HEK293 (cell line): Measurements from ENCODE around the gene UCN2.

Source experiments
- CTCF ChIA-PET: fragments of 350-600 bp; formaldehyde crosslinking; extraction: SDS; loops from one replicate; lab custom pipeline; 2021; ENCODE audit warnings: antibody characterized with exemption; lab: Yijun Ruan, JAX
- POLR2A ChIA-PET: fragments of 300-600 bp; formaldehyde crosslinking; extraction: SDS; loops from one replicate; lab custom pipeline; 2020; ENCODE audit warnings: antibody characterized with exemption, inconsistent platforms; lab: Yijun Ruan, JAX
- H3K27ac ChIP-seq: fragments of 200-500 bp; sonication (Bioruptor generic); 2 replicates; pipeline ENCODE4 v1.5.1; 2014; ENCODE audit warnings: low read depth, low read length, control low read depth, inconsistent platforms; ENCODE audit errors: extremely low read depth
- H3K36me3 ChIP-seq, 2 experiments: fragments of 200-500 bp in 1 of 2; sonication (Bioruptor generic) in 1 of 2; 1 replicate in 1 of 2; 2 replicates in 1 of 2; pipeline ENCODE4 v1.5.1; 2014 to 2017; ENCODE audit warnings: inconsistent platforms in 2 of 2, low read length in 2 of 2; ENCODE audit not compliant: control insufficient read depth in 2 of 2, insufficient read depth in 1 of 2
- H3K4me1 ChIP-seq: fragments of 200-500 bp; sonication (Bioruptor generic); 2 replicates; pipeline ENCODE4 v1.5.1; 2014; ENCODE audit warnings: mild to moderate bottlenecking, low read length, inconsistent platforms; ENCODE audit not compliant: control insufficient read depth, insufficient read depth
- H3K4me3 ChIP-seq: 2 replicates; pipeline ENCODE4 v1.5.1; 2011; ENCODE audit warnings: low read depth, mild to moderate bottlenecking, control low read depth, low read length, moderate library complexity
- H3K9me3 ChIP-seq: fragments of 200-500 bp; sonication (Bioruptor generic); 2 replicates; pipeline ENCODE4 v1.5.1; 2014; ENCODE audit warnings: low read depth, low read length, inconsistent platforms; ENCODE audit not compliant: control insufficient read depth, insufficient read depth
- ELK4 ChIP-seq: IDR thresholded peaks from 2 replicates; pipeline ENCODE4 v1.6.1; 2011; ENCODE audit warnings: mild to moderate bottlenecking, low read depth, low read length, borderline replicate concordance
- KLF7 ChIP-seq: fragments of 450-650 bp; formaldehyde crosslinking; IDR thresholded peaks from 2 replicates; pipeline ENCODE4 v1.5.1; 2016; ENCODE audit warnings: missing biosample characterization, missing genetic modification characterization, borderline replicate concordance
- MYNN ChIP-seq: fragments of 450-650 bp; formaldehyde crosslinking; IDR thresholded peaks from 2 replicates; pipeline ENCODE4 v1.5.1; 2016; ENCODE audit warnings: missing biosample characterization, missing genetic modification characterization, borderline replicate concordance
- PRDM4 ChIP-seq: fragments of 450-650 bp; formaldehyde crosslinking; IDR thresholded peaks from 2 replicates; pipeline ENCODE4 v1.5.1; 2017; ENCODE audit warnings: missing biosample characterization, missing genetic modification characterization
- ZNF114 ChIP-seq: fragments of 450-650 bp; formaldehyde crosslinking; IDR thresholded peaks from 2 replicates; pipeline ENCODE4 v1.5.0; 2017; ENCODE audit warnings: missing biosample characterization, missing genetic modification characterization
- ZNF146 ChIP-seq: fragments of 450-650 bp; formaldehyde crosslinking; IDR thresholded peaks from 2 replicates; pipeline ENCODE4 v1.5.1; 2016; ENCODE audit warnings: missing biosample characterization, missing genetic modification characterization
- ZNF148 ChIP-seq: fragments of 450-650 bp; formaldehyde crosslinking; IDR thresholded peaks from 2 replicates; pipeline ENCODE4 v1.5.0; 2017; ENCODE audit warnings: missing biosample characterization, missing genetic modification characterization, borderline replicate concordance
- ZNF175 ChIP-seq: fragments of 450-650 bp; formaldehyde crosslinking; IDR thresholded peaks from 2 replicates; pipeline ENCODE4 v1.5.1; 2016; ENCODE audit warnings: missing biosample characterization, missing genetic modification characterization
- ZNF223 ChIP-seq: fragments of 450-650 bp; formaldehyde crosslinking; IDR thresholded peaks from 2 replicates; pipeline ENCODE4 v1.5.1; 2016; ENCODE audit warnings: missing biosample characterization, missing genetic modification characterization
- ZNF248 ChIP-seq: fragments of 450-650 bp; formaldehyde crosslinking; IDR thresholded peaks from 2 replicates; pipeline ENCODE4 v1.5.1; 2017; ENCODE audit warnings: missing biosample characterization, missing genetic modification characterization
- ZNF350 ChIP-seq: fragments of 450-650 bp; formaldehyde crosslinking; IDR thresholded peaks from 2 replicates; pipeline ENCODE4 v1.5.0; 2017; ENCODE audit warnings: missing biosample characterization, mild to moderate bottlenecking, missing genetic modification characterization
- ZNF449 ChIP-seq: fragments of 450-650 bp; formaldehyde crosslinking; IDR thresholded peaks from 2 replicates; pipeline ENCODE4 v1.5.1; 2017; ENCODE audit warnings: missing biosample characterization, mild to moderate bottlenecking, missing genetic modification characterization, moderate library complexity
- ZNF518A ChIP-seq: fragments of 450-650 bp; formaldehyde crosslinking; conservative IDR thresholded peaks from 2 replicates; pipeline ENCODE4 v1.5.1; 2016; ENCODE audit warnings: low read depth, missing biosample characterization, missing genetic modification characterization
- ZNF623 ChIP-seq: fragments of 450-650 bp; formaldehyde crosslinking; IDR thresholded peaks from 2 replicates; pipeline ENCODE4 v1.5.1; 2016; ENCODE audit warnings: missing biosample characterization, missing genetic modification characterization
- ZNF626 ChIP-seq: fragments of 450-650 bp; sonication (Bioruptor Pico); formaldehyde crosslinking; IDR thresholded peaks from 2 replicates; pipeline ENCODE4 v1.5.1; 2018; ENCODE audit warnings: missing biosample characterization, missing genetic modification characterization, inconsistent platforms
- ZNF660 ChIP-seq: fragments of 450-650 bp; IDR thresholded peaks from 2 replicates; pipeline ENCODE4 v1.5.1; 2018; ENCODE audit warnings: missing biosample characterization, mild to moderate bottlenecking, missing genetic modification characterization
- ZNF768 ChIP-seq: fragments of 450-650 bp; formaldehyde crosslinking; IDR thresholded peaks from 2 replicates; pipeline ENCODE4 v1.5.1; 2018; ENCODE audit warnings: missing biosample characterization, mild to moderate bottlenecking, missing genetic modification characterization
- ZSCAN18 ChIP-seq: fragments of 450-650 bp; formaldehyde crosslinking; IDR thresholded peaks from 2 replicates; pipeline ENCODE4 v1.5.1; 2016; ENCODE audit warnings: missing biosample characterization, missing genetic modification characterization

The UCN2 gene

GRCh38 chr3:48536116-48536515 is 27.5 kb downstream of the UCN2 start:
- no peak overlapping the region for H3K4me3 ChIP-seq
- POLR2A ChIA-PET: no interaction called here
- no peak overlapping the region for H3K27ac ChIP-seq
- no peaks in the 10 kb centered on the region for H3K4me1 ChIP-seq
- TF ChIP-seq ZNF660 (no peak), ZNF449 (tag by site-specific recombination) (no peak), ZNF114 (no peak), ZNF223 (tag by site-specific recombination) (no peak), ELK4 (no peak), KLF7 (no peak), ZNF148 (tag by site-specific recombination) (no peak)
- CTCF ChIA-PET: interaction anchor here (0.6 kb wide), 1 partner anchor 262 kb away, joined by 3 read pairs; no protein-coding TSS in a partner anchor
- no peaks in the 10 kb centered on the region for H3K9me3 ChIP-seq
- H3K36me3 ChIP-seq: peaks cover 0 to 28% of the 10 kb centered on the region in 2 experiments; a peak in 1 of 3 replicates

GRCh38 chr3:48535578-48535977 is 28.0 kb downstream of the UCN2 start:
- H3K4me3 ChIP-seq: no peak overlapping the region
- no peaks in the 10 kb centered on the region for H3K9me3 ChIP-seq
- ChIA-PET CTCF (interaction anchor here (0.6 kb wide), 1 partner anchor 262 kb away, joined by 3 read pairs; no protein-coding TSS in a partner anchor), POLR2A (no interaction called here)
- TF ChIP-seq ZNF175 (tag by site-specific recombination) (no peak), ZNF350 (tag by site-specific recombination) (no peak), PRDM4 (tag by site-specific recombination) (no peak), ZNF518A (tag by site-specific recombination) (no peak), ZNF248 (tag by site-specific recombination) (no peak), ZNF626 (tag by site-specific recombination) (no peak), ZSCAN18 (no peak), MYNN (tag by site-specific recombination) (no peak), ZNF768 (tag by site-specific recombination) (no peak), ZNF623 (no peak), ZNF146 (no peak)
- H3K4me1 ChIP-seq: no peaks in the 10 kb centered on the region
- H3K36me3 ChIP-seq: peaks cover 0 to 28% of the 10 kb centered on the region in 2 experiments; a peak in 1 of 3 replicates
- no peak overlapping the region for H3K27ac ChIP-seq
